Activated CD4-positive, alpha-beta T cell treated with anti-CD3 and anti-CD28 coated beads, Interleukin-2, amount 10 ng/mL, durations not matched to agents 7 days and 5 days (primary cell): ENCODE measurements around the gene GRID2. TPM values are rescaled to one million over a fixed set of nuclear protein-coding genes. Genes with fewer than 3 reads are reported as not detected.

ENCODE experiments used
- CTCF ChIA-PET: fragments of 350-600 bp; sonication (Branson Sonifier 250); formaldehyde crosslinking; loops from one replicate; lab custom pipeline; 2021; ENCODE audit warnings: antibody characterized with exemption; lab: Charles Lee
- POLR2A ChIA-PET: fragments of 350-600 bp; sonication (Branson Sonifier 250); formaldehyde crosslinking; loops from one replicate; lab custom pipeline; 2021; ENCODE audit warnings: antibody characterized with exemption; lab: Charles Lee
- DNase-seq: peaks from one replicate; pipeline ENCODE4 v3.0.0-alpha.2; 2020
- H3K27ac Mint-ChIP-seq: one replicate; pipeline ENCODE4 v1.8.0; 2021; ENCODE audit warnings: mild to moderate bottlenecking, moderate library complexity, mixed read lengths
- H3K27me3 Mint-ChIP-seq: one replicate; pipeline ENCODE4 v1.8.0; 2021; ENCODE audit warnings: mixed read lengths
- H3K36me3 Mint-ChIP-seq: one replicate; pipeline ENCODE4 v1.8.0; 2021; ENCODE audit warnings: low read depth, mixed read lengths
- H3K4me1 Mint-ChIP-seq: one replicate; pipeline ENCODE4 v1.8.0; 2021; ENCODE audit warnings: mixed read lengths
- H3K4me3 Mint-ChIP-seq: one replicate; pipeline ENCODE4 v1.8.0; 2021; ENCODE audit warnings: mild to moderate bottlenecking, moderate library complexity, mixed read lengths
- H3K9me3 Mint-ChIP-seq: one replicate; pipeline ENCODE4 v1.8.0; 2021; ENCODE audit warnings: mixed read lengths
- total RNA-seq, 2 experiments: library from RNA; stranded (reverse); gene quantifications; one replicate each; pipeline ENCODE4 v1.2.3, GENCODE V29; 2021

Gene GRID2
- total RNA-seq, 2 experiments from 2014 or later = not detected

GRCh38 chr4:93065790-93066189 is 762.0 kb downstream of the GRID2 start:
- no peak for DNase-seq
- Mint-ChIP-seq H3K4me3 (no peak overlapping the region), H3K27ac (no peak overlapping the region), H3K4me1 (no peaks in the 10 kb centered on the region), H3K9me3 (no peaks in the 10 kb centered on the region), H3K36me3 (no peaks in the 10 kb centered on the region), H3K27me3 (no peaks in the 10 kb centered on the region)
- CTCF ChIA-PET = no interaction called here
- POLR2A ChIA-PET = interaction anchor here (0.6 kb wide), 1 partner anchor 439 kb away, joined by 3 read pairs; no protein-coding TSS in a partner anchor

GRCh38 chr4:93066749-93067148 is 763.0 kb downstream of the GRID2 start:
- no peaks in the 10 kb centered on the region for H3K9me3 Mint-ChIP-seq

GRCh38 chr4:93072292-93072691 is 768.5 kb downstream of the GRID2 start:
- Mint-ChIP-seq H3K36me3 (no peaks in the 10 kb centered on the region), H3K4me1 (no peaks in the 10 kb centered on the region), H3K27ac (no peak overlapping the region), H3K27me3 (no peaks in the 10 kb centered on the region), H3K4me3 (no peak overlapping the region), H3K9me3 (no peaks in the 10 kb centered on the region)
- DNase-seq = no peak
- POLR2A ChIA-PET = no interaction called here
- CTCF ChIA-PET = no interaction called here

More at GRCh38 chr4:93066749-93067148, 763.0 kb downstream of the GRID2 start:
- no peak for DNase-seq
- no peak overlapping the region for H3K27ac Mint-ChIP-seq
- H3K36me3 Mint-ChIP-seq = no peaks in the 10 kb centered on the region
- ChIA-PET POLR2A (no interaction called here), CTCF (no interaction called here)
- H3K4me3 Mint-ChIP-seq = no peak overlapping the region
- H3K4me1 Mint-ChIP-seq = no peaks in the 10 kb centered on the region
- H3K27me3 Mint-ChIP-seq = no peaks in the 10 kb centered on the region

GRCh38 chr4:93080316-93080715 is 776.5 kb downstream of the GRID2 start:
- no peak for DNase-seq
- Mint-ChIP-seq H3K36me3 (no peaks in the 10 kb centered on the region), H3K9me3 (peaks cover 2% of the 10 kb centered on the region), H3K27ac (no peak overlapping the region), H3K4me1 (no peaks in the 10 kb centered on the region), H3K27me3 (no peaks in the 10 kb centered on the region), H3K4me3 (no peak overlapping the region)
- ChIA-PET POLR2A (no interaction called here), CTCF (no interaction called here)

GRCh38 chr4:93084599-93085305 is 781.0 kb downstream of the GRID2 start:
- H3K4me1 Mint-ChIP-seq = no peaks in the 10 kb centered on the region

GRCh38 chr4:93086356-93086755 is 782.6 kb downstream of the GRID2 start:
- Mint-ChIP-seq H3K36me3 (no peaks in the 10 kb centered on the region), H3K4me3 (no peak overlapping the region), H3K9me3 (peaks cover 2% of the 10 kb centered on the region), H3K27ac (no peak overlapping the region), H3K4me1 (no peaks in the 10 kb centered on the region), H3K27me3 (no peaks in the 10 kb centered on the region)
- CTCF ChIA-PET = interaction anchor here (0.6 kb wide), 1 partner anchor 934 kb away, joined by 3 read pairs; no protein-coding TSS in a partner anchor
- POLR2A ChIA-PET = no interaction called here
- no peak for DNase-seq

More at GRCh38 chr4:93084599-93085305, 781.0 kb downstream of the GRID2 start:
- H3K9me3 Mint-ChIP-seq = peaks cover 2% of the 10 kb centered on the region
- POLR2A ChIA-PET = no interaction called here
- H3K27ac Mint-ChIP-seq = no peak overlapping the region
- H3K27me3 Mint-ChIP-seq = no peaks in the 10 kb centered on the region
- no peaks in the 10 kb centered on the region for H3K36me3 Mint-ChIP-seq
- CTCF ChIA-PET = no interaction called here
- no peak for DNase-seq
- no peak overlapping the region for H3K4me3 Mint-ChIP-seq

GRCh38 chr4:93092765-93093164 is 789.0 kb downstream of the GRID2 start:
- CTCF ChIA-PET = no interaction called here
- no peak overlapping the region for H3K4me3 Mint-ChIP-seq
- H3K27me3 Mint-ChIP-seq = no peaks in the 10 kb centered on the region

GRCh38 chr4:93103042-93103441 is 799.3 kb downstream of the GRID2 start:
- POLR2A ChIA-PET = no interaction called here
- CTCF ChIA-PET = no interaction called here
- peaks cover 7% of the 10 kb centered on the region for H3K9me3 Mint-ChIP-seq
- no peak overlapping the region for H3K4me3 Mint-ChIP-seq
- H3K36me3 Mint-ChIP-seq = no peaks in the 10 kb centered on the region
- H3K4me1 Mint-ChIP-seq = no peaks in the 10 kb centered on the region
- H3K27ac Mint-ChIP-seq = no peak overlapping the region
- no peaks in the 10 kb centered on the region for H3K27me3 Mint-ChIP-seq
- no peak for DNase-seq

More at GRCh38 chr4:93092765-93093164, 789.0 kb downstream of the GRID2 start:
- Mint-ChIP-seq H3K4me1 (no peaks in the 10 kb centered on the region), H3K36me3 (no peaks in the 10 kb centered on the region), H3K27ac (no peak overlapping the region), H3K9me3 (peaks cover 3% of the 10 kb centered on the region)
- no peak for DNase-seq
- POLR2A ChIA-PET = no interaction called here

- H3K9me3 Mint-ChIP-seq = peaks cover 3% of the 10 kb centered on the region
- H3K4me1 Mint-ChIP-seq = no peaks in the 10 kb centered on the region
- no peak for DNase-seq
- CTCF ChIA-PET = no interaction called here
- POLR2A ChIA-PET = no interaction called here
- no peaks in the 10 kb centered on the region for H3K36me3 Mint-ChIP-seq
- H3K27ac Mint-ChIP-seq = no peak overlapping the region
- H3K4me3 Mint-ChIP-seq = no peak overlapping the region
- no peaks in the 10 kb centered on the region for H3K27me3 Mint-ChIP-seq
Measured at GRCh38 chr4:93116624-93117023, 812.9 kb downstream of the GRID2 start.

- no peaks in the 10 kb centered on the region for H3K27me3 Mint-ChIP-seq
Measured at GRCh38 chr4:93127489-93127888, 823.7 kb downstream of the GRID2 start.

GRCh38 chr4:93132631-93133030 is 828.9 kb downstream of the GRID2 start:
- CTCF ChIA-PET = no interaction called here
- Mint-ChIP-seq H3K27me3 (no peaks in the 10 kb centered on the region), H3K4me1 (no peaks in the 10 kb centered on the region), H3K27ac (no peak overlapping the region), H3K4me3 (no peak overlapping the region), H3K9me3 (no peaks in the 10 kb centered on the region), H3K36me3 (no peaks in the 10 kb centered on the region)
- POLR2A ChIA-PET = no interaction called here
- DNase-seq = no peak

More at GRCh38 chr4:93127489-93127888, 823.7 kb downstream of the GRID2 start:
- ChIA-PET POLR2A (no interaction called here), CTCF (no interaction called here)
- no peaks in the 10 kb centered on the region for H3K9me3 Mint-ChIP-seq
- DNase-seq = no peak
- H3K4me3 Mint-ChIP-seq = no peak overlapping the region
- no peaks in the 10 kb centered on the region for H3K4me1 Mint-ChIP-seq
- no peaks in the 10 kb centered on the region for H3K36me3 Mint-ChIP-seq
- no peak overlapping the region for H3K27ac Mint-ChIP-seq

GRCh38 chr4:93139118-93139517 is 835.4 kb downstream of the GRID2 start:
- Mint-ChIP-seq H3K9me3 (no peaks in the 10 kb centered on the region), H3K4me3 (no peak overlapping the region), H3K27ac (no peak overlapping the region), H3K27me3 (no peaks in the 10 kb centered on the region), H3K4me1 (no peaks in the 10 kb centered on the region), H3K36me3 (no peaks in the 10 kb centered on the region)
- DNase-seq = no peak
- CTCF ChIA-PET = no interaction called here
- POLR2A ChIA-PET = no interaction called here

GRCh38 chr4:93143902-93144301 is 840.1 kb downstream of the GRID2 start:
- Mint-ChIP-seq H3K4me3 (no peak overlapping the region), H3K9me3 (no peaks in the 10 kb centered on the region), H3K27ac (no peak overlapping the region), H3K4me1 (no peaks in the 10 kb centered on the region), H3K27me3 (no peaks in the 10 kb centered on the region), H3K36me3 (no peaks in the 10 kb centered on the region)
- POLR2A ChIA-PET = no interaction called here
- CTCF ChIA-PET = no interaction called here
- DNase-seq = no peak

- Mint-ChIP-seq H3K36me3 (no peaks in the 10 kb centered on the region), H3K9me3 (no peaks in the 10 kb centered on the region), H3K4me1 (no peaks in the 10 kb centered on the region), H3K4me3 (no peak overlapping the region), H3K27me3 (no peaks in the 10 kb centered on the region), H3K27ac (no peak overlapping the region)
- ChIA-PET POLR2A (no interaction called here), CTCF (no interaction called here)
- no peak for DNase-seq
Measured at GRCh38 chr4:93144644-93145043, 840.9 kb downstream of the GRID2 start.
